Stimulated activated naive CD8-positive, alpha-beta T cell treated with anti-CD3 and anti-CD28 coated beads, Interleukin-15, Interleukin-2, amounts not matched to agents 100 ng/mL and 50 ng/mL, for 24 hours (primary cell): ENCODE measurements around the gene SLC13A3.
A peak's percentile ranks its signal among the peaks of the same experiment; 100 is the strongest.

Experiments
- H3K27ac Mint-ChIP-seq: one replicate; pipeline ENCODE4 v1.8.0; 2021; ENCODE audit warnings: mild to moderate bottlenecking, mixed read lengths
- H3K27me3 Mint-ChIP-seq: one replicate; pipeline ENCODE4 v1.8.0; 2021; ENCODE audit warnings: mixed read lengths
- H3K36me3 Mint-ChIP-seq: one replicate; pipeline ENCODE4 v1.8.0; 2021; ENCODE audit warnings: low read depth, mixed read lengths
- H3K4me1 Mint-ChIP-seq: one replicate; pipeline ENCODE4 v1.8.0; 2021; ENCODE audit warnings: low read depth, mixed read lengths
- H3K4me3 Mint-ChIP-seq: one replicate; pipeline ENCODE4 v1.8.0; 2021; ENCODE audit warnings: mild to moderate bottlenecking, mixed read lengths
- H3K9me3 Mint-ChIP-seq: one replicate; pipeline ENCODE4 v1.8.0; 2021; ENCODE audit warnings: mixed read lengths

The SLC13A3 gene

GRCh38 chr20:46530640-46531039 is 120.6 kb downstream of the SLC13A3 start:
- Mint-ChIP-seq H3K36me3 (no peaks in the 10 kb centered on the region), H3K4me1 (no peaks in the 10 kb centered on the region), H3K4me3 (no peak overlapping the region), H3K27ac (no peak overlapping the region), H3K27me3 (peaks cover 23% of the 10 kb centered on the region), H3K9me3 (no peaks in the 10 kb centered on the region)

- Mint-ChIP-seq H3K4me1 (no peaks in the 10 kb centered on the region), H3K27ac (no peak overlapping the region), H3K9me3 (no peaks in the 10 kb centered on the region), H3K4me3 (no peak overlapping the region), H3K27me3 (peaks cover 28% of the 10 kb centered on the region), H3K36me3 (no peaks in the 10 kb centered on the region)
Observed at GRCh38 chr20:46523696-46524328, 127.4 kb downstream of the SLC13A3 start.

- H3K27me3 Mint-ChIP-seq, result peaks cover 27% of the 10 kb centered on the region
- no peaks in the 10 kb centered on the region for H3K36me3 Mint-ChIP-seq
- H3K4me1 Mint-ChIP-seq, result no peaks in the 10 kb centered on the region
- H3K4me3 Mint-ChIP-seq, result no peak overlapping the region
- no peak overlapping the region for H3K27ac Mint-ChIP-seq
- H3K9me3 Mint-ChIP-seq, result no peaks in the 10 kb centered on the region
Observed at GRCh38 chr20:46523108-46523507, 128.2 kb downstream of the SLC13A3 start.

GRCh38 chr20:46520976-46521579 is 130.2 kb downstream of the SLC13A3 start:
- Mint-ChIP-seq H3K36me3 (no peaks in the 10 kb centered on the region), H3K4me1 (no peaks in the 10 kb centered on the region), H3K4me3 (no peak overlapping the region), H3K9me3 (no peaks in the 10 kb centered on the region), H3K27me3 (peaks cover 31% of the 10 kb centered on the region), H3K27ac (no peak overlapping the region)

GRCh38 chr20:46520540-46520939 is 130.7 kb downstream of the SLC13A3 start:
- Mint-ChIP-seq H3K4me3 (no peak overlapping the region), H3K9me3 (no peaks in the 10 kb centered on the region), H3K27ac (no peak overlapping the region), H3K36me3 (no peaks in the 10 kb centered on the region), H3K4me1 (no peaks in the 10 kb centered on the region), H3K27me3 (peaks cover 34% of the 10 kb centered on the region)

GRCh38 chr20:46519471-46520068 is 131.7 kb downstream of the SLC13A3 start:
- Mint-ChIP-seq H3K27me3 (peaks cover 28% of the 10 kb centered on the region), H3K36me3 (no peaks in the 10 kb centered on the region), H3K9me3 (no peaks in the 10 kb centered on the region), H3K4me1 (no peaks in the 10 kb centered on the region), H3K27ac (no peak overlapping the region), H3K4me3 (no peak overlapping the region)

- no peaks in the 10 kb centered on the region for H3K9me3 Mint-ChIP-seq
- H3K36me3 Mint-ChIP-seq, result peaks cover 8% of the 10 kb centered on the region
- H3K4me3 Mint-ChIP-seq, result peak within 1 kb of the TSS; percentile 85
- H3K27ac Mint-ChIP-seq, result peak within 1 kb of the TSS; percentile 65
- H3K4me1 Mint-ChIP-seq, result peaks cover 23% of the 10 kb centered on the region
- H3K27me3 Mint-ChIP-seq, result peaks cover 41% of the 10 kb centered on the region
Observed at GRCh38 chr20:46512943-46513844, 138.1 kb downstream of the SLC13A3 start, which contains the start of gene ZNF334. ZNF334 (minus strand) TSS chr20:46513559; CDS start chr20:46512102, 1,457 bp downstream.

- Mint-ChIP-seq H3K27ac (peak overlapping the region; percentile 23), H3K4me3 (no peak overlapping the region), H3K4me1 (peaks cover 25% of the 10 kb centered on the region), H3K9me3 (no peaks in the 10 kb centered on the region), H3K36me3 (peaks cover 8% of the 10 kb centered on the region), H3K27me3 (peaks cover 38% of the 10 kb centered on the region)
Observed at GRCh38 chr20:46509523-46509922, 141.7 kb downstream of the SLC13A3 start.
